GM23338 (cell line): ENCODE results near the gene PGM1. TPM values are rescaled to one million over a fixed set of nuclear protein-coding genes. Genes with fewer than 3 reads are reported as not detected.

Experiments used
- ATAC-seq: fragments of 200-7000 bp; cut with Tn5 transposase; 3 replicates; pipeline ENCODE4 v1.9.1; 2020
- DNase-seq: peaks from one replicate; pipeline ENCODE4 v3.0.0-alpha.2; 2015; ENCODE audit warnings: low spot score
- H2AFZ ChIP-seq: fragments of 200-600 bp; sonication (generic); 2 replicates; pipeline ENCODE4 v1.8.0; 2016; ENCODE audit warnings: antibody characterized with exemption, mild to moderate bottlenecking, moderate library complexity
- H3F3A ChIP-seq: fragments of 200-600 bp; sonication (generic); replicated peaks from 2 replicates; pipeline ENCODE4 v1.8.0; 2017; ENCODE audit warnings: antibody characterized with exemption, mixed run types, low read depth
- H3K27ac ChIP-seq: fragments of 200-600 bp; sonication (generic); 2 replicates; pipeline ENCODE4 v1.6.1; 2016; ENCODE audit warnings: low read depth
- H3K27me3 ChIP-seq: fragments of 200-600 bp; sonication (generic); 2 replicates; pipeline ENCODE4 v1.8.0; 2016; ENCODE audit warnings: mild to moderate bottlenecking, mixed run types, moderate library complexity; ENCODE audit not compliant: insufficient read depth
- H3K36me3 ChIP-seq: fragments of 200-600 bp; sonication (generic); 2 replicates; pipeline ENCODE4 v1.8.0; 2016; ENCODE audit warnings: mild to moderate bottlenecking; ENCODE audit not compliant: insufficient read depth
- H3K4me1 ChIP-seq: fragments of 200-600 bp; sonication (generic); 2 replicates; pipeline ENCODE4 v1.8.0; 2016; ENCODE audit warnings: mild to moderate bottlenecking, moderate library complexity; ENCODE audit not compliant: insufficient read depth
- H3K4me2 ChIP-seq: fragments of 200-600 bp; sonication (generic); 2 replicates; pipeline ENCODE4 v1.7.1; 2017; ENCODE audit warnings: mixed run types
- H3K4me3 ChIP-seq: fragments of 200-600 bp; sonication (generic); 2 replicates; pipeline ENCODE4 v1.6.1; 2016; ENCODE audit warnings: mixed run types
- H3K79me2 ChIP-seq: fragments of 200-600 bp; sonication (generic); replicated peaks from 2 replicates; pipeline ENCODE4 v1.8.0; 2017; ENCODE audit warnings: mild to moderate bottlenecking; ENCODE audit not compliant: insufficient read depth
- H3K9me2 ChIP-seq: fragments of 200-600 bp; sonication (generic); 2 replicates; pipeline ENCODE4 v1.8.0; 2017; ENCODE audit not compliant: insufficient read depth
- H4K20me1 ChIP-seq: fragments of 200-600 bp; sonication (generic); replicated peaks from 2 replicates; pipeline ENCODE4 v1.8.0; 2017; ENCODE audit warnings: mild to moderate bottlenecking; ENCODE audit not compliant: insufficient read depth
- H3K27ac Mint-ChIP-seq: 2 replicates; pipeline ENCODE4 v1.8.0; 2020; ENCODE audit warnings: inconsistent platforms, mild to moderate bottlenecking, moderate library complexity, mixed read lengths
- H3K27me3 Mint-ChIP-seq: 3 replicates; pipeline ENCODE4 v1.8.0; 2022; ENCODE audit warnings: low read depth, mild to moderate bottlenecking, moderate library complexity, mixed read lengths, inconsistent platforms; ENCODE audit not compliant: insufficient read depth, poor library complexity
- H3K36me3 Mint-ChIP-seq: 3 replicates; pipeline ENCODE4 v1.8.0; 2021; ENCODE audit warnings: low read depth, mild to moderate bottlenecking, inconsistent platforms, moderate library complexity, mixed read lengths
- H3K4me1 Mint-ChIP-seq: 3 replicates; pipeline ENCODE4 v1.8.0; 2020; ENCODE audit warnings: mild to moderate bottlenecking, inconsistent platforms, mixed read lengths
- H3K4me3 Mint-ChIP-seq: 3 replicates; pipeline ENCODE4 v1.8.0; 2021; ENCODE audit warnings: moderate library complexity, mild to moderate bottlenecking, inconsistent platforms, mixed read lengths
- H3K9me3 Mint-ChIP-seq: 3 replicates; pipeline ENCODE4 v1.8.0; 2020; ENCODE audit warnings: moderate library complexity, mild to moderate bottlenecking, inconsistent platforms, mixed read lengths
- CREB1 ChIP-seq: fragments of 250-450 bp; sonication (Bioruptor Pico); IDR thresholded peaks from 2 replicates; pipeline ENCODE4 v1.5.0; 2020; ENCODE audit warnings: low read depth, mild to moderate bottlenecking, moderate library complexity
- CTCF ChIP-seq, 2 experiments: fragments of 200-600 bp in 1 of 2; sonication (generic) in 1 of 2; conservative IDR thresholded peaks; 2 replicates each; pipeline versions ENCODE4 v1.5.1 to v1.6.1; 2016 to 2017; ENCODE audit warnings: antibody characterized with exemption in 2 of 2, low read depth in 2 of 2, mild to moderate bottlenecking in 2 of 2, moderate library complexity in 1 of 2
- ETS1 ChIP-seq: IDR thresholded peaks from 2 replicates; pipeline ENCODE4 v1.6.1; 2016; ENCODE audit warnings: antibody characterized with exemption
- EZH2 ChIP-seq: fragments of 200-600 bp; sonication (generic); IDR thresholded peaks from one replicate; pipeline ENCODE4 v1.8.0; 2017; ENCODE audit warnings: antibody characterized with exemption, mild to moderate bottlenecking, low read depth; ENCODE audit not compliant: unreplicated experiment
- EZH2phosphoT487 ChIP-seq: fragments of 200-600 bp; sonication (generic); IDR thresholded peaks from one replicate; pipeline ENCODE4 v1.8.1; 2018; ENCODE audit warnings: antibody characterized with exemption; ENCODE audit not compliant: unreplicated experiment
- JUNB ChIP-seq: IDR thresholded peaks from one replicate; pipeline ENCODE4 v1.6.1; 2016; ENCODE audit warnings: antibody characterized with exemption; ENCODE audit not compliant: unreplicated experiment
- NANOG ChIP-seq: IDR thresholded peaks from 2 replicates; pipeline ENCODE4 v1.6.1; 2016; ENCODE audit warnings: antibody characterized with exemption, borderline replicate concordance
- POLR2AphosphoS5 ChIP-seq: IDR thresholded peaks from 2 replicates; pipeline ENCODE4 v1.6.1; 2016; ENCODE audit warnings: antibody characterized with exemption, low read depth
- STAT1 ChIP-seq: IDR thresholded peaks from one replicate; pipeline ENCODE4 v1.6.1; 2016; ENCODE audit warnings: antibody characterized with exemption; ENCODE audit not compliant: unreplicated experiment
- ZNF114 ChIP-seq: fragments of 250-450 bp; sonication (Bioruptor Pico); IDR thresholded peaks from 2 replicates; pipeline ENCODE4 v1.5.0; 2020; ENCODE audit warnings: mild to moderate bottlenecking, moderate library complexity
- ZNF331 ChIP-seq: fragments of 250-450 bp; sonication (Bioruptor Pico); IDR thresholded peaks from 2 replicates; pipeline ENCODE4 v1.5.0; 2020; ENCODE audit warnings: low read depth, mild to moderate bottlenecking, moderate library complexity
- ZNF462 ChIP-seq: fragments of 250-450 bp; sonication (Bioruptor Pico); IDR thresholded peaks from 2 replicates; pipeline ENCODE4 v1.5.0; 2020; ENCODE audit warnings: mild to moderate bottlenecking, moderate library complexity
- polyA plus RNA-seq: library from polyadenylated mRNA; unstranded; fragments of >200 nt; fragmentation: Nextera tagmentation; extraction: Ambion mirVana; gene quantifications from 2 replicates; pipeline ENCODE4 v1.2.1, GENCODE V29; 2016
- total RNA-seq: library from RNA; depleted of rRNA; stranded (reverse); fragments of >200 nt; shearing (Covaris generic); gene quantifications from 2 replicates; pipeline ENCODE4 v1.2.3, GENCODE V29; 2014

Gene PGM1
- total and polyA plus RNA-seq, 2 experiments from 2014 or later, result 20.9 to 71.9 TPM

- TF ChIP-seq CREB1 (CRISPR knock-in tag), result no peak
- TF ChIP-seq ZNF331 (CRISPR knock-in tag), result no peak
- TF ChIP-seq ZNF114 (CRISPR knock-in tag), result no peak
- no peak overlapping the region for H2AFZ ChIP-seq
- Mint-ChIP-seq H3K27me3 (no peaks in the 10 kb centered on the region), H3K36me3 (peaks cover 2% of the 10 kb centered on the region; the same call in 1 of the 3 replicates), H3K4me1 (peaks cover 4% of the 10 kb centered on the region; the same call in 2 of the 3 replicates), H3K4me3 (no peak overlapping the region), H3K27ac (no peak overlapping the region), H3K9me3 (no peaks in the 10 kb centered on the region)
- no peak overlapping the region for H3K4me2 ChIP-seq
- H3F3A ChIP-seq, result no peaks in the 10 kb centered on the region
- H4K20me1 ChIP-seq, result no peaks in the 10 kb centered on the region
- H3K4me1 ChIP-seq, result no peaks in the 10 kb centered on the region
- no peaks in the 10 kb centered on the region; the same call in 1 of the 2 replicates for H3K36me3 ChIP-seq
- DNase-seq (no peak), ATAC-seq (no peak)
- no peaks in the 10 kb centered on the region for H3K27me3 ChIP-seq
- no peaks in the 10 kb centered on the region for H3K9me2 ChIP-seq
- no peaks in the 10 kb centered on the region for H3K79me2 ChIP-seq
- no peak overlapping the region for H3K27ac ChIP-seq
- no peak overlapping the region for H3K4me3 ChIP-seq
Observed at GRCh38 chr1:63643517-63643916, 50.3 kb downstream of the PGM1 start.

GRCh38 chr1:63643926-63644325 is 50.7 kb downstream of the PGM1 start:
- Histone ChIP-seq H3K4me2 (no peak overlapping the region), H3K27ac (no peak overlapping the region), H3K4me1 (no peaks in the 10 kb centered on the region), H3K9me2 (no peaks in the 10 kb centered on the region), H3F3A (no peaks in the 10 kb centered on the region), H3K27me3 (no peaks in the 10 kb centered on the region), H3K36me3 (no peaks in the 10 kb centered on the region; the same call in 1 of the 2 replicates), H4K20me1 (no peaks in the 10 kb centered on the region), H3K79me2 (no peaks in the 10 kb centered on the region), H2AFZ (no peak overlapping the region), H3K4me3 (no peak overlapping the region)
- H3K27ac Mint-ChIP-seq, result no peak overlapping the region
- ATAC-seq (no peak), DNase-seq (no peak)
- H3K4me1 Mint-ChIP-seq, result peaks cover 4% of the 10 kb centered on the region; the same call in 2 of the 3 replicates
- no peak overlapping the region for H3K4me3 Mint-ChIP-seq
- peaks cover 2% of the 10 kb centered on the region; the same call in 1 of the 3 replicates for H3K36me3 Mint-ChIP-seq
- no peaks in the 10 kb centered on the region for H3K27me3 Mint-ChIP-seq
- H3K9me3 Mint-ChIP-seq, result no peaks in the 10 kb centered on the region
- no peak for TF ChIP-seq STAT1
- no peak for TF ChIP-seq ETS1
- no peak for TF ChIP-seq NANOG
- no peak for TF ChIP-seq CTCF (conservative IDR thresholded peaks at IDR 0.05; ENCODE audit: low read depth in 2 of 2)
- TF ChIP-seq EZH2, result no peak
- no peak for TF ChIP-seq EZH2phosphoT487
- TF ChIP-seq ZNF331 (CRISPR knock-in tag), result no peak
- TF ChIP-seq ZNF462 (CRISPR knock-in tag), result no peak
- TF ChIP-seq ZNF114 (CRISPR knock-in tag), result no peak
- TF ChIP-seq POLR2AphosphoS5, result no peak
- no peak for TF ChIP-seq JUNB
- TF ChIP-seq CREB1 (CRISPR knock-in tag), result no peak
